Bronchial epithelial cell (primary cell): ENCODE measurements around the gene ABL1. TPM values are rescaled to one million over a fixed set of nuclear protein-coding genes. Genes with fewer than 3 reads are reported as not detected.

ENCODE experiments used
- DNase-seq: peaks from one replicate; pipeline ENCODE4 v3.0.0-alpha.2; 2010; ENCODE audit warnings: low read depth
- FAIRE-seq: peaks from 2 replicates; lab custom pipeline; 2011; peaks lifted over from hg19 to GRCh38; lab: Jason Lieb, UNC
- H3K27me3 ChIP-seq: 2 replicates; pipeline ENCODE4 v1.5.1; 2011; ENCODE audit warnings: low read length; ENCODE audit not compliant: control insufficient read depth, insufficient read depth
- H3K36me3 ChIP-seq: 2 replicates; pipeline ENCODE4 v1.5.1; 2011; ENCODE audit warnings: low read length; ENCODE audit not compliant: control insufficient read depth, insufficient read depth
- H3K4me3 ChIP-seq: 2 replicates; pipeline ENCODE4 v1.5.1; 2011; ENCODE audit warnings: mild to moderate bottlenecking, low read depth, low read length, control low read depth
- CTCF ChIP-seq: IDR thresholded peaks from 2 replicates; pipeline ENCODE4 v1.5.1; 2011; ENCODE audit warnings: mild to moderate bottlenecking, moderate library complexity, low read length, control low read depth, inconsistent platforms; ENCODE audit not compliant: insufficient read depth, severe bottlenecking
- total RNA-seq: library from RNA; depleted of rRNA; stranded (reverse); fragments of >200 nt; gene quantifications from 2 replicates; pipeline ENCODE4 v1.2.1, GENCODE V29; 2014

The ABL1 gene
- total RNA-seq, 1 donor from 2014 or later: 17.6 TPM

- H3K36me3 ChIP-seq: no peaks in the 10 kb centered on the region
- no peak overlapping the region for H3K4me3 ChIP-seq
- FAIRE-seq (no peak), DNase-seq (no peak)
- no peak for TF ChIP-seq CTCF
- peaks cover 12% of the 10 kb centered on the region for H3K27me3 ChIP-seq
Measured at GRCh38 chr9:130917168-130917960, 82.3 kb downstream of the ABL1 start.

GRCh38 chr9:130918101-130918825, 83.2 kb downstream of the ABL1 start:
- FAIRE-seq (no peak), DNase-seq (no peak)
- H3K27me3 ChIP-seq: peaks cover 16% of the 10 kb centered on the region
- no peaks in the 10 kb centered on the region for H3K36me3 ChIP-seq
- no peak for TF ChIP-seq CTCF
- H3K4me3 ChIP-seq: no peak overlapping the region

GRCh38 chr9:130918826-130919558, 83.9 kb downstream of the ABL1 start:
- H3K27me3 ChIP-seq: peaks cover 18% of the 10 kb centered on the region
- TF ChIP-seq CTCF: no peak
- no peak for FAIRE-seq
- no peak for DNase-seq
- no peak overlapping the region for H3K4me3 ChIP-seq
- no peaks in the 10 kb centered on the region for H3K36me3 ChIP-seq

GRCh38 chr9:130919559-130920145, 84.6 kb downstream of the ABL1 start:
- DNase-seq: no peak
- H3K27me3 ChIP-seq: peaks cover 18% of the 10 kb centered on the region
- TF ChIP-seq CTCF: no peak
- H3K4me3 ChIP-seq: no peak overlapping the region
- FAIRE-seq: no peak
- no peaks in the 10 kb centered on the region for H3K36me3 ChIP-seq

GRCh38 chr9:130920233-130920632, 85.2 kb downstream of the ABL1 start:
- FAIRE-seq (no peak), DNase-seq (no peak)
- H3K36me3 ChIP-seq: no peaks in the 10 kb centered on the region
- H3K27me3 ChIP-seq: peaks cover 21% of the 10 kb centered on the region
- no peak overlapping the region for H3K4me3 ChIP-seq
- no peak for TF ChIP-seq CTCF
